ENCODE results near the gene RNF149. TPM values are rescaled to one million over a fixed set of nuclear protein-coding genes. Genes with fewer than 3 reads are reported as not detected.

RNF149 gene, protein sequence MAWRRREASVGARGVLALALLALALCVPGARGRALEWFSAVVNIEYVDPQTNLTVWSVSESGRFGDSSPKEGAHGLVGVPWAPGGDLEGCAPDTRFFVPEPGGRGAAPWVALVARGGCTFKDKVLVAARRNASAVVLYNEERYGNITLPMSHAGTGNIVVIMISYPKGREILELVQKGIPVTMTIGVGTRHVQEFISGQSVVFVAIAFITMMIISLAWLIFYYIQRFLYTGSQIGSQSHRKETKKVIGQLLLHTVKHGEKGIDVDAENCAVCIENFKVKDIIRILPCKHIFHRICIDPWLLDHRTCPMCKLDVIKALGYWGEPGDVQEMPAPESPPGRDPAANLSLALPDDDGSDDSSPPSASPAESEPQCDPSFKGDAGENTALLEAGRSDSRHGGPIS
- 37.8 and 42.1 TPM in 2 replicates for total RNA-seq

DNA sequence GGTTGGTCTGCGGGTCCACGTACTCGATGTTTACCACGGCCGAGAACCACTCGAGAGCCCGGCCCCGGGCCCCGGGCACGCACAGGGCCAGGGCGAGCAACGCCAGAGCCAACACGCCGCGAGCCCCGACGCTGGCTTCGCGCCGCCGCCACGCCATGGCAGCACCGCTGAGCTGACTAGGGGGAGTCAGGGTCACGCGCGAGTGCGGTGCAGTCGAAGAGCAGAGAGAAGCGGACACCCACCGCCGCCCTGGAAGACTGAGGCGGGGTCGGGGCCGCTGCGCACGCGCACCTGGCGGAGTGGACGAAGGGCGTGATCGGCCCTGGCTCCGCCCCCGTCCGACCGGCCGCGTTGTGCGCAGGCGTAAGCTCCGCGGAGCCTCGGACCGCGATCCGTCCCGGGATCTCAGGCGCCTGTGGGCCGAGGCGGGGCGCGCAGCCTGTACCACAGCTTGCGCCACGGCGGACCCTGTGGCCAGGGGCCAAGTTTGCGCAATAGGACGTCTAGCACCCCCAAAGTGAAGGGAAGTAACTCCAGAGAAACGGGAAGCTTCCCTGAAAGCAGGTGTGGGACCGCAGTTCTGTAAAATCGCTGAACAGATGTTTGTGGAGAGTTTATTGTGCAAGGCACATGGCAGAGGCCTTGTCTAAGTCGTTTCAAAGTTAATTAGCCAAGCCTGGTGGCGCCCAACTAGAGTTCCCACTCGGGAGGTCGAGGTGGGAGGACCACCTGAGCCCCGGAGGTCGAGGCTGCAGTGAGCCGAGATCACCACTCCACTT lies at the start of gene RNF149:
TSS of gene RNF149 (minus strand) at position 270 of the 779 bp plus-strand sequence. CDS start at position 157, 113 bp downstream.

DNA sequence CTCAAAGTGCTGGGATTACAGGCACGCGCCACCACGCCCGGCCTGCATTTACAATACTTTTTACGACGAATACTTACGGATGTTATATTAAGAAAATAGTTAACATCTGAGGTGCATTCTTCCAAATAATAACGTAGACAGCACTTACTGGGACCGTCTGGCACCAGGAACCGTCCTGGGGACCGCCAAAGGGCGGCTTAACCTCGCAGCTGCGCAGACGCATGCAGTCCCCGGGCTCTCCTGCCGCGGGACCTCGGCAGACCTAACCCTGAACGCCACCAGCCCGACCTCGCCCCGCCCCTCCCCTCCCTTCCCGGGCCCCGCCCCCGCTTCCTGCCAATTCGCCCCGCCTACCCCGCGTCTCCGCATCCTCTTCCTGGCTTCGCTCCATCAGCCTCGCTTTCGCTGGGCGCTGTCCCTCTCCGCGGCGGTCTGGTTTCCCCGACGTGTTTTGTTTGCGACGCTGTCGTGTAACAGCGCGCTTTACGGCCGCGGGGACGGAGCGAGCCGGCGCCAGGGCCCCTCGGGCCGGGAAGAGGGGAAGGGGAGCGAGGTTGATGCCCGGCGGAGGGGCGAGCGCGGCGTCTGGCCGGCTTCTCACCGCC lies 56.0 kb downstream of the RNF149 start, which contains the start of gene CNOT11:
TSS of gene CNOT11 (plus strand) at position 479 of the 605 bp plus-strand sequence. CDS start at position 558, 79 bp downstream.

Other genes with a start within 250 kb of the RNF149 start
- gene TBC1D8, start 157.3 kb downstream of the RNF149 start, total RNA-seq = 10.7 and 15.1 TPM in 2 replicates
- 5.6 and 11.2 TPM in 2 replicates for gene CNOT11, start 55.8 kb downstream of the RNF149 start, total RNA-seq
- 0.26 and 0.32 TPM in 2 replicates for gene CREG2, start 78.8 kb upstream of the RNF149 start, total RNA-seq
- gene RFX8, start 166.4 kb upstream of the RNF149 start, total RNA-seq = 7.3 and 10.4 TPM in 2 replicates

All from bronchial smooth muscle cell (primary cell).